Measurements from ENCODE around the gene PLXNC1.

- TF ChIP-seq POLR2A (IDR thresholded peaks at IDR 0.05) (no peak), CTCF (IDR thresholded peaks at IDR 0.05) (no peak)
These were observed 8.8 kb downstream of the PLXNC1 start for GRCh38 chr12:94157181-94157580.
